ENCODE data around the gene PECR. TPM values are rescaled to one million over a fixed set of nuclear protein-coding genes. Genes with fewer than 3 reads are reported as not detected.

The PECR gene
- total and polyA plus RNA-seq, 2 donors (not counting 1 experiment from before 2014, with no cell fraction given) = 9.5 to 16.5 TPM

DNA sequence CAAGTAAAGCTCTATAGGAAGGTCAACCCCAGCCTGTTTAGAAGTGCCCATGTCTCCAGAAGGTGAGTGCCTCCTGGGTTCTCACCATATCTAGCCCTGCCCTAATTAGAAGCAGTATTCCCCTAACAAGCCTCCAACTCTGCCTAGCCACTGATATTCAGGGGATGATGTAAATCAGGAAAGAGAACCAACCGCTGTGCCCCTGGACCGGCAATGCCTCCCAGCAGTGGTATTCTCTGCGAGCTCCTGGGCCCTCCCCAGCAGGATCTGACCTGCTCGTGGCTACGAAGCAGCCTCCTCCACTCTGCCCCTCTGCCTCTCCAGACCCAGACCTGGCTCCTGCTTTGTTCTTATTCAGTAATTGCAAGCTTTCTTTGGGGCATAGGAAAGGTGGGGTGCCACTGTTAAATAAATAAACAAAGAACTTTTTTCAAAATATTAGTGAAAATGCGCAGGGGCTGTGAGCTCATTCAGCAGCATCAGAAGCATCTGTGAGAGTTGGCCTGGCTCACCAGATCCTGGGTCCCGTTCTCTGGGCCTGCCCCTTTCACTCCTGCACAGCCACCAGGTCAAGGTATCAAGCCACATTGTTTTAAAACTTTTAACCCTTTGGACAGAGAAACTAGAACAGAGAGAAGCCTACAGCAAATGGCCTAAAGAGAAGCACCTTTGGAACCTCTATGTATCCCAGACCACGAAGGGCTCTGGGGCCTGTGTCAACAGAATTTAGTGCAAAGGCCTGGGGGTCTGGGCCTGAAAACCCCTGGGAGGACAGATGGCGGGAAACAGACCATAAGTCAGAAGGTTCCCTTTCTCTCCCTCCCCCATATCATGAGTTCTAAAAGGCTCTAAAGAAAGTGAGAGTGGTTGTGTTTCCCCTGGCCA lies 80.2 kb downstream of the PECR start:
- POLR2A ChIA-PET = no interaction called here
- no peak overlapping the region for H3K27ac ChIP-seq (ENCODE audit: low read length in 2 of 2)
- Mint-ChIP-seq H3K27ac (no peak overlapping the region), H3K4me1 (peaks cover 34% of the 10 kb centered on the region), H3K27me3 (no peaks in the 10 kb centered on the region), H3K9me3 (ENCODE audit: insufficient read depth) (no peaks in the 10 kb centered on the region), H3K4me3 (no peak overlapping the region)
- CTCF ChIA-PET = interaction anchor here (0.7 kb wide), 1 partner anchor 12 kb away, joined by 3 read pairs; the partner anchor contains the start of gene MREG
- H2AFZ ChIP-seq (ENCODE audit: insufficient read depth, low read depth, low read length, poor library complexity, severe bottlenecking) = no peak overlapping the region
- DNase-seq (no peak), ATAC-seq (ENCODE audit: low read depth) (no peak)
- TF ChIP-seq, protein P1, sequence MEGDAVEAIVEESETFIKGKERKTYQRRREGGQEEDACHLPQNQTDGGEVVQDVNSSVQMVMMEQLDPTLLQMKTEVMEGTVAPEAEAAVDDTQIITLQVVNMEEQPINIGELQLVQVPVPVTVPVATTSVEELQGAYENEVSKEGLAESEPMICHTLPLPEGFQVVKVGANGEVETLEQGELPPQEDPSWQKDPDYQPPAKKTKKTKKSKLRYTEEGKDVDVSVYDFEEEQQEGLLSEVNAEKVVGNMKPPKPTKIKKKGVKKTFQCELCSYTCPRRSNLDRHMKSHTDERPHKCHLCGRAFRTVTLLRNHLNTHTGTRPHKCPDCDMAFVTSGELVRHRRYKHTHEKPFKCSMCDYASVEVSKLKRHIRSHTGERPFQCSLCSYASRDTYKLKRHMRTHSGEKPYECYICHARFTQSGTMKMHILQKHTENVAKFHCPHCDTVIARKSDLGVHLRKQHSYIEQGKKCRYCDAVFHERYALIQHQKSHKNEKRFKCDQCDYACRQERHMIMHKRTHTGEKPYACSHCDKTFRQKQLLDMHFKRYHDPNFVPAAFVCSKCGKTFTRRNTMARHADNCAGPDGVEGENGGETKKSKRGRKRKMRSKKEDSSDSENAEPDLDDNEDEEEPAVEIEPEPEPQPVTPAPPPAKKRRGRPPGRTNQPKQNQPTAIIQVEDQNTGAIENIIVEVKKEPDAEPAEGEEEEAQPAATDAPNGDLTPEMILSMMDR (IDR thresholded peaks at IDR 0.05) = no peak
- no peak for TF ChIP-seq EZH2 (IDR thresholded peaks at IDR 0.05; ENCODE audit: borderline replicate concordance, insufficient read depth, low read depth, low read length, poor library complexity, severe bottlenecking)
- WGBS (ENCODE audit: insufficient coverage) = 33% methylated on average over 7 of the region's 9 CpGs
- intact Hi-C loops (cut with micrococcal nuclease) = no loop called here
- peaks cover 0 to 3% of the 10 kb centered on the region in 2 experiments for H3K36me3 ChIP-seq (replicated peaks in 1 of 2; ENCODE audit: control extremely low read depth in 1 of 2, control insufficient read depth in 1 of 2, extremely low read depth in 1 of 2, insufficient read depth in 2 of 2, low read length in 1 of 2)
- H3K79me2 ChIP-seq (ENCODE audit: control insufficient read depth, insufficient read depth, low read length) = peaks cover 15% of the 10 kb centered on the region
- no peaks in the 10 kb centered on the region for H3K27me3 ChIP-seq (replicated peaks in 1 of 4; ENCODE audit: control extremely low read depth in 1 of 4, control insufficient read depth in 3 of 4, insufficient read depth in 4 of 4, low read length in 3 of 4)
- no peaks in the 10 kb centered on the region for H3K9me3 ChIP-seq (ENCODE audit: control extremely low read depth in 1 of 3, control insufficient read depth in 2 of 3, insufficient read depth in 1 of 3, low read length in 2 of 3)
- no peak overlapping the region for H3K9ac ChIP-seq (ENCODE audit: low read length)
- H3K4me2 ChIP-seq (replicated peaks; ENCODE audit: low read depth, low read length, poor library complexity, severe bottlenecking) = no peak overlapping the region
- H3K4me3 ChIP-seq (ENCODE audit: control extremely low read depth in 1 of 5, extremely low read depth in 1 of 5, insufficient read depth in 1 of 5, low read depth in 2 of 5, low read length in 4 of 5) = no peak overlapping the region
- H3K4me1 ChIP-seq (ENCODE audit: control insufficient read depth in 2 of 2, insufficient read depth in 2 of 2, low read length in 2 of 2) = peaks cover 24 to 35% of the 10 kb centered on the region in 2 donors
- H4K20me1 ChIP-seq (ENCODE audit: control insufficient read depth, insufficient read depth, low read length, poor library complexity, severe bottlenecking) = no peaks in the 10 kb centered on the region

DNA sequence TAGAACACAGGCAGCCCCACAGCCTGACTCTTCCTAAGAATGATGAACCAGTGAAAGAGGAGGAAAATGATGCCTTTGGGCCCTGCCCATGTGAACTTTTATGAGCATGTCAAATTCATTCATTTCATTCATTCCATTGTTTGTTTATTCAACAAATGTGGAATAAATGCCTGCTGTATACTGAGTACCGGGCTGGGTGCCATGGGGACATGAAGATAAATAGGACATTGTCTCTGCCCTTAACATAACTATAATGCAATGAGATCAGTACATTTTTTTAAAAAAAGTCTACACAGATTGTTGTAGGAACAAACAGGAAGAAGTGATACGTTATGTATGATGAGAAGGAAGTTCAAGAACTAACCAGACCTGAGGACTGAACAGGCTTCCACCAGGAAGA lies 83.0 kb downstream of the PECR start:
- Histone ChIP-seq H3K27me3 (replicated peaks in 1 of 4; ENCODE audit: control extremely low read depth in 1 of 4, control insufficient read depth in 3 of 4, insufficient read depth in 4 of 4, low read length in 3 of 4) (no peaks in the 10 kb centered on the region), H3K9me3 (ENCODE audit: control extremely low read depth in 1 of 3, control insufficient read depth in 2 of 3, insufficient read depth in 1 of 3, low read length in 2 of 3) (no peaks in the 10 kb centered on the region), H4K20me1 (ENCODE audit: control insufficient read depth, insufficient read depth, low read length, poor library complexity, severe bottlenecking) (no peaks in the 10 kb centered on the region), H3K79me2 (ENCODE audit: control insufficient read depth, insufficient read depth, low read length) (peaks cover 9% of the 10 kb centered on the region), H3K4me3 (ENCODE audit: control extremely low read depth in 1 of 5, extremely low read depth in 1 of 5, insufficient read depth in 1 of 5, low read depth in 2 of 5, low read length in 4 of 5) (no peak overlapping the region), H2AFZ (ENCODE audit: insufficient read depth, low read depth, low read length, poor library complexity, severe bottlenecking) (no peak overlapping the region), H3K9ac (ENCODE audit: low read length) (no peak overlapping the region), H3K27ac (ENCODE audit: low read length in 2 of 2) (no peak overlapping the region), H3K4me1 (ENCODE audit: control insufficient read depth in 2 of 2, insufficient read depth in 2 of 2, low read length in 2 of 2) (peaks cover 7 to 13% of the 10 kb centered on the region in 2 donors), H3K36me3 (replicated peaks in 1 of 2; ENCODE audit: control extremely low read depth in 1 of 2, control insufficient read depth in 1 of 2, extremely low read depth in 1 of 2, insufficient read depth in 2 of 2, low read length in 1 of 2) (peaks cover 0 to 8% of the 10 kb centered on the region in 2 experiments), H3K4me2 (replicated peaks; ENCODE audit: low read depth, low read length, poor library complexity, severe bottlenecking) (no peak overlapping the region)
- ATAC-seq (ENCODE audit: low read depth) (no peak), DNase-seq (no peak)
- no peaks in the 10 kb centered on the region for H3K9me3 Mint-ChIP-seq (ENCODE audit: insufficient read depth)
- 10% methylated on average over 1 of the region's 2 CpGs for WGBS (ENCODE audit: insufficient coverage)
- H3K4me3 Mint-ChIP-seq = no peak overlapping the region
- no peak overlapping the region for H3K27ac Mint-ChIP-seq
- TF ChIP-seq, protein P1 (IDR thresholded peaks at IDR 0.05) = no peak
- TF ChIP-seq EZH2 (IDR thresholded peaks at IDR 0.05; ENCODE audit: borderline replicate concordance, insufficient read depth, low read depth, low read length, poor library complexity, severe bottlenecking) = no peak
- H3K4me1 Mint-ChIP-seq = peaks cover 11% of the 10 kb centered on the region
- POLR2A ChIA-PET = no interaction called here
- no peaks in the 10 kb centered on the region for H3K27me3 Mint-ChIP-seq
- CTCF ChIA-PET = interaction anchor here (1.3 kb wide), 1 partner anchor 48 kb away, joined by 5 read pairs; no protein-coding TSS in a partner anchor
- intact Hi-C loops (cut with micrococcal nuclease) = no loop called here

All from B cell (primary cell).